Tibial artery (tissue), 4 donors: ENCODE measurements around the gene COA1.
A peak's percentile ranks its signal among the peaks of the same experiment; 100 is the strongest.

Experiments
- DNase-seq, 2 donors: peaks; one replicate each; pipeline ENCODE4 v3.0.0-alpha.2; 2019
- H3K27ac ChIP-seq, 2 donors: fragments of 200-600 bp; sonication (generic) in 1 of 2; 1 replicate in 1 of 2; 2 replicates in 1 of 2; pipeline ENCODE4 v1.5.1; 2018 to 2019; ENCODE audit warnings: mild to moderate bottlenecking in 1 of 2
- H3K27me3 ChIP-seq, 2 donors: fragments of 200-600 bp; sonication (generic) in 1 of 2; one replicate each; pipeline versions ENCODE4 v1.5.1 to v1.6.0; 2016 to 2019
- H3K36me3 ChIP-seq, 3 donors: fragments of 200-600 bp; sonication (generic) in 2 of 3; one replicate each; pipeline ENCODE4 v1.5.1; 2016 to 2019; ENCODE audit warnings: mild to moderate bottlenecking in 2 of 3
- H3K4me1 ChIP-seq, 4 donors: fragments of 200-600 bp; sonication (generic) in 2 of 4; 1 replicate in 3 of 4; 2 replicates in 1 of 4; pipeline ENCODE4 v1.5.1; 2016 to 2019
- H3K4me3 ChIP-seq, 2 donors: fragments of 200-600 bp; sonication (generic) in 1 of 2; 1 replicate in 1 of 2; 2 replicates in 1 of 2; pipeline ENCODE4 v1.5.1; 2018 to 2019; ENCODE audit warnings: mild to moderate bottlenecking in 2 of 2
- H3K9me3 ChIP-seq, 3 donors: fragments of 200-600 bp; sonication (generic) in 1 of 3; one replicate each; pipeline ENCODE4 v1.5.1; 2016 to 2019
- CTCF ChIP-seq, 2 experiments: fragments of 200-600 bp in 1 of 2; fragments of 450-650 bp in 1 of 2; IDR thresholded peaks; one replicate each; pipeline ENCODE4 v1.5.1; 2017 to 2019; ENCODE audit warnings: antibody characterized with exemption in 2 of 2, mild to moderate bottlenecking in 1 of 2, moderate library complexity in 1 of 2
- intact Hi-C: fragments of 100-400 bp; cut with DNase I; formaldehyde crosslinking; loops from one replicate; pipeline ENCODE4 v1.15.0; 2023; ENCODE audit warnings: low total_unique reads

Gene COA1

GRCh38 chr7:43761382-43761781 is 32.1 kb upstream of the COA1 start:
- H3K36me3 ChIP-seq, result no peaks in the 10 kb centered on the region
- no peak for DNase-seq
- H3K4me1 ChIP-seq, result peaks cover 0 to 35% (median 4%) of the 10 kb centered on the region in 4 donors
- intact Hi-C loops, result no loop called here
- no peak for TF ChIP-seq CTCF (IDR thresholded peaks at IDR 0.05)
- no peak overlapping the region for H3K27ac ChIP-seq
- no peaks in the 10 kb centered on the region for H3K27me3 ChIP-seq
- no peak overlapping the region for H3K4me3 ChIP-seq
- no peaks in the 10 kb centered on the region for H3K9me3 ChIP-seq

DNA sequence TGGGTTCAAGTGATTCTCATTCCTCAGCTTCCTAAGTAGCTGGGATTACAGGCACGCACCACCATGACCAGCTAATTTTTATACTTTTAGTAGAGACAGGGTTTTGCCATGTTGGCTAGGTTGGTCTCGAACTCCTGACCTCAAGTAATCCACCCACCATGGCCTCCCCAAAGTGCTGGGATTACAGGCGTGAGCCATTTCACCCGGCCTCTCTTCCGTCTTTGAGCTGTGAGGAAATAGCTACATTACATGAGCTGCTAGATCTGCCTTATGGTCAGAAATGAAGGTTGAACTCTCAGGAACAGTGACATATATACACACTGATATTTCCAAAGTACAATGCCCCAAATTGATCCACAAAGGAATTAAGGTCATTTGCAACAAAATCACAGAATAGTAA is 31.5 kb upstream of the COA1 start:
- intact Hi-C loops, result no loop called here
- DNase-seq, result no peak
- no peak overlapping the region for H3K27ac ChIP-seq
- no peak for TF ChIP-seq CTCF (IDR thresholded peaks at IDR 0.05)
- H3K27me3 ChIP-seq, result no peaks in the 10 kb centered on the region
- no peaks in the 10 kb centered on the region for H3K9me3 ChIP-seq
- no peak overlapping the region for H3K4me3 ChIP-seq
- H3K36me3 ChIP-seq, result no peaks in the 10 kb centered on the region
- peaks cover 0 to 35% (median 4%) of the 10 kb centered on the region in 4 donors for H3K4me1 ChIP-seq

DNA sequence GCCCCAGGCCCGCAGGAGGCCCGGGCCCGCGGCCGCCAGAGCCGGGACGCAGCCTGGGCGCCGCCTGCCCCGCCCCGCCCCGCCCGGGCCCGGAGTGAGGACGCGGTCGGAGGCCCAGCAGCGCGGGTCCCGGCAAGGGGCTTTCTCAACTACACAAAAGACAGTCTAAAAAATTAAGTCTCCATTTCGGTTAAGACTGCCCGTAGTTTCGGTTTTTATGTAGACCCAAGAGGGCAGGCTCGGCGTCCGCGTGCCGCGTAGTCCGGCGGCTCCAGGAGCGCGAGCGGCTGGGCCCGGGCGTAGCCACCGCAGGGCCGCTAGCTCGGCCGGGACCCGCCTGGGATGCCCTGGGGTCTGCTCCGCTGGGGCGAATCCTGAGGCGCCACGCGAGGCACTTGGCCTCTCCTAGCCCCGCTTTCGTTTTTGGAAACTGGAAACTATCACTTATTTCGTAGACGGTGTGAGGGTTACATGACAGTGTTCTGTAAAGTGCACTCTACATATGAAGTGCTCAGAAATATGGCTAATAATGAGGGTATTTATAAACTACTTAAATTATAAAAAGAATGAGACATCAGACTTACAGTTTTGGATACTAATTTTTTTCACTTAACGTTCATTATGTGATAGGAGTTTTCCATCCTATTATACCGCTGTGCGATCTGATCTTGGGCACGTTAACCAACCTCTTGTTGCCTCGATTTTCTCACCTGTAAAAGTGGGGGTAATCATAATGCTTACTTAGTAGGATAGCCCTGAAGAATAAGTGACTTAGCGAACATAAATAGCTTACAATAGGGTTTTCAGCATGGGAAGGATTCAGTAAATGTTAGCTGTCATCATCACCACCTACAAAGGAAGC is 29.7 kb upstream of the COA1 start:
- DNase-seq, result peak in 1 of 2 donors; percentile 35
- no peaks in the 10 kb centered on the region for H3K36me3 ChIP-seq
- peak overlapping the region; percentile 72 to 78 for H3K4me3 ChIP-seq
- H3K27ac ChIP-seq, result peak overlapping the region; percentile 77 to 80
- TF ChIP-seq CTCF (IDR thresholded peaks at IDR 0.05), result no peak
- intact Hi-C loops, result no loop called here
- peaks cover 0 to 21% (median 4%) of the 10 kb centered on the region in 4 donors for H3K4me1 ChIP-seq
- no peaks in the 10 kb centered on the region for H3K27me3 ChIP-seq
- no peaks in the 10 kb centered on the region for H3K9me3 ChIP-seq

DNA sequence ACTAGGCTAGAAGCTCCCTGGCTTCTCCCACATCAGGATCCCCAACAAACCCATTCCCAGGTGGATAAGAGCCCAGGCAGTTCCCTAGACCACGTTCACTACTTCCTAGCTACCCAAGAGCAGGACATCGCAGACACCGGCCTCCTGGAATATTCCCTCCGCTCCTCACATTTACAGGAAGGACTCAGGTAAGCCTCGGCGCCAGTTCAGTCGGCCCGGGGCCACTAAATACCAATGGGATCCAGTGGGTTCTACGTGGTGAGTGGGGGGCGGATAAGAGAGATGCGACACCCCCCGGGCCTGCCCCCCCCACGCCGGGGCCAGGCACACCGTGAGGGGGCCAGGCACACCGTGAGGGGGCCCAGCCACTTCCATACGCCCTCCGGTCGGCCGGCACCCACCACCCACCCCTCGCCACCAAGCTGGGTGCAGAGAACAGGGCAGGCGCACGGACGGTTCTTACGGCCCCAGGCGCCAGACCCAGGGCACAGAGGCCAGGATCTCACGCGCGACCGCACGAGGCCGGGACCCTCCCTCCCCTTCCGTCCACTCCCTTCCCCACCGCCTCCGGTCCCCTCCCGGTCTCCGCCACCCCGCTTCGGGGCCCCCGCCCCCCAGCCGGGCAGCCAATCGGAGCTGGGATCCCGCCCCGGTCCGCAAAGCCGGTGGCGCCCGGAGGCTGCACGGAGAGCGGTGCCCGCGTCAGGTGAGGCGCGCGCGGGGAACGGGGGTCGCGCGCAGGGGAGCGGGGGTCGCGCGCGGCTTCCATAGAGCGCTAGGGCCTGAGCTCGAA is 28.9 kb upstream of the COA1 start, which contains the start of gene BLVRA:
BLVRA (plus strand) TSS at position 652 of the 793 bp plus-strand sequence. CDS start 12,479 bp downstream, outside the sequence.
- no peaks in the 10 kb centered on the region for H3K9me3 ChIP-seq
- peak within 1 kb of the TSS; percentile 72 to 78 for H3K4me3 ChIP-seq
- TF ChIP-seq CTCF (IDR thresholded peaks at IDR 0.05), result no peak
- peaks cover 0 to 13% (median 2%) of the 10 kb centered on the region in 4 donors for H3K4me1 ChIP-seq
- intact Hi-C loops, result no loop called here
- no peaks in the 10 kb centered on the region for H3K36me3 ChIP-seq
- no peaks in the 10 kb centered on the region for H3K27me3 ChIP-seq
- peak within 1 kb of the TSS; percentile 77 to 80 for H3K27ac ChIP-seq
- peak; percentile 62 to 86 for DNase-seq

GRCh38 chr7:43757073-43757720 is 27.9 kb upstream of the COA1 start:
- DNase-seq, result no peak
- H3K9me3 ChIP-seq, result no peaks in the 10 kb centered on the region
- no peak overlapping the region for H3K4me3 ChIP-seq
- intact Hi-C loops, result no loop called here
- peaks cover 0 to 10% (median 0%) of the 10 kb centered on the region in 4 donors for H3K4me1 ChIP-seq
- no peaks in the 10 kb centered on the region for H3K36me3 ChIP-seq
- H3K27me3 ChIP-seq, result no peaks in the 10 kb centered on the region
- TF ChIP-seq CTCF (IDR thresholded peaks at IDR 0.05), result no peak
- H3K27ac ChIP-seq, result no peak overlapping the region
